Heart left ventricle (tissue), 13 donors: ENCODE measurements around the gene NSMCE1.

Source experiments
- CTCF ChIP-seq, 12 donors: fragments of 200-600 bp; sonication (generic) in 4 of 12; IDR thresholded peaks; one replicate each; pipeline versions ENCODE4 v1.5.0 to v1.8.0; 2018 to 2022; ENCODE audit warnings: antibody characterized with exemption in 12 of 12, mild to moderate bottlenecking in 5 of 12
- POLR2A ChIP-seq, 2 donors: fragments of 450-650 bp; IDR thresholded peaks; one replicate each; pipeline ENCODE4 v1.6.1; 2017; ENCODE audit warnings: antibody characterized with exemption in 2 of 2, mild to moderate bottlenecking in 2 of 2, moderate library complexity in 2 of 2
- donor health status: ischemic (EF 13 %, LVEDD 7.1; RV severe dilation, severe dysfunction).
- donor health status: DM: no; HTN: yes; CAD: no.
- donor health status: DM: no; HTN: no; CAD: no.
- donor health status: ischemic (EF 25% LVEDD 6.9; RV normal size, moderate dysfunction).
- donor health status: ischemic (EF 25% LVEDD 5.7; RV mildly dilated, moderate dysfunction).
- donor health status: ischemic (EF 35%, LVEDD 5.7; RV mildly dilated, moderate dysfunction).
- donor health status: nonischemic (EF 11% LVEDD 7.7; RV severe dilation, severe dysfunction).
- donor health status: DM: yes; HTN: yes; CAD: no.
- donor health status: PGD.
- donor health status: ischemic (EF 29% LVEDD 5.4; RV normal size, mild dysfunction).
- donor health status: nonischemic (EF 23%, LVEDD 6.1; RV moderate dilation, normal function).

- no peak for TF ChIP-seq CTCF (IDR thresholded peaks at IDR 0.05)
- TF ChIP-seq POLR2A (IDR thresholded peaks at IDR 0.05), result no peak
Observed at GRCh38 chr16:27191352-27191924, 77.1 kb downstream of the NSMCE1 start.
